H9 (cell line): Measurements from ENCODE around the gene DLG2. TPM values are rescaled to one million over a fixed set of nuclear protein-coding genes. Genes with fewer than 3 reads are reported as not detected.
A peak's percentile ranks its signal among the peaks of the same experiment; 100 is the strongest.

ENCODE experiments used
- DNase-seq: peaks from one replicate; pipeline ENCODE4 v3.0.0-alpha.2; 2017
- H2AFZ ChIP-seq: one replicate; pipeline ENCODE4 v1.6.1; 2013; ENCODE audit warnings: mild to moderate bottlenecking, low read length, control low read depth, moderate library complexity
- H2AK5ac ChIP-seq: 2 replicates; pipeline ENCODE4 v1.6.1; 2013; ENCODE audit warnings: low read length, control low read depth, mixed read lengths; ENCODE audit not compliant: insufficient read length
- H2BK120ac ChIP-seq: one replicate; pipeline ENCODE4 v1.6.1; 2013; ENCODE audit warnings: low read depth, mild to moderate bottlenecking, low read length, control low read depth, inconsistent platforms; ENCODE audit not compliant: poor library complexity, severe bottlenecking
- H2BK12ac ChIP-seq: 2 replicates; pipeline ENCODE4 v1.6.1; 2013; ENCODE audit warnings: low read length, control low read depth, mixed read lengths, low read depth; ENCODE audit not compliant: insufficient read length
- H2BK15ac ChIP-seq: 2 replicates; pipeline ENCODE4 v1.6.1; 2013; ENCODE audit warnings: low read depth, low read length, control low read depth
- H2BK20ac ChIP-seq: one replicate; pipeline ENCODE4 v1.6.1; 2013; ENCODE audit warnings: low read depth, mild to moderate bottlenecking, low read length, control low read depth, inconsistent platforms; ENCODE audit not compliant: poor library complexity, severe bottlenecking
- H2BK5ac ChIP-seq: 2 replicates; pipeline ENCODE4 v1.6.1; 2013; ENCODE audit warnings: low read length, control low read depth, mixed read lengths; ENCODE audit not compliant: insufficient read length
- H3K14ac ChIP-seq: 2 replicates; pipeline ENCODE4 v1.6.1; 2013; ENCODE audit warnings: low read length, control low read depth; ENCODE audit not compliant: insufficient read depth
- H3K18ac ChIP-seq: 2 replicates; pipeline ENCODE4 v1.6.1; 2013; ENCODE audit warnings: low read depth, mild to moderate bottlenecking, mixed read lengths, low read length, control low read depth; ENCODE audit not compliant: insufficient read length
- H3K23ac ChIP-seq: 2 replicates; pipeline ENCODE4 v1.6.1; 2013; ENCODE audit warnings: low read length, control low read depth, mixed read lengths, low read depth; ENCODE audit not compliant: insufficient read length
- H3K23me2 ChIP-seq: 2 replicates; pipeline ENCODE4 v1.6.1; 2013; ENCODE audit warnings: low read depth, mild to moderate bottlenecking, mixed read lengths, low read length, control low read depth; ENCODE audit not compliant: insufficient read length, poor library complexity, severe bottlenecking
- H3K27ac ChIP-seq: 2 replicates; pipeline ENCODE4 v1.5.1; 2013; ENCODE audit warnings: low read length, control low read depth, mixed read lengths, low read depth; ENCODE audit not compliant: insufficient read length
- H3K27me3 ChIP-seq: 2 replicates; pipeline ENCODE4 v1.6.1; 2013; ENCODE audit warnings: low read length, control low read depth, inconsistent platforms; ENCODE audit not compliant: insufficient read depth
- H3K4ac ChIP-seq: 2 replicates; pipeline ENCODE4 v1.6.1; 2013; ENCODE audit warnings: low read depth, mild to moderate bottlenecking, control low read depth, inconsistent platforms, low read length, moderate library complexity
- H3K4me1 ChIP-seq: 2 replicates; pipeline ENCODE4 v1.6.1; 2013; ENCODE audit warnings: low read length, control low read depth, inconsistent platforms; ENCODE audit not compliant: insufficient read depth
- H3K4me2 ChIP-seq: 2 replicates; pipeline ENCODE4 v1.6.1; 2013; ENCODE audit warnings: low read length, control low read depth, mixed read lengths; ENCODE audit not compliant: insufficient read length, insufficient read depth
- H3K56ac ChIP-seq: 2 replicates; pipeline ENCODE4 v1.6.1; 2013; ENCODE audit warnings: low read depth, mild to moderate bottlenecking, mixed read lengths, low read length, control low read depth; ENCODE audit not compliant: insufficient read length
- H3K79me1 ChIP-seq: 2 replicates; pipeline ENCODE4 v1.6.1; 2013; ENCODE audit warnings: low read depth, mild to moderate bottlenecking, moderate library complexity, low read length, control low read depth, inconsistent platforms; ENCODE audit not compliant: insufficient read depth, poor library complexity, severe bottlenecking
- H3K79me2 ChIP-seq: 2 replicates; pipeline ENCODE4 v1.6.1; 2013; ENCODE audit warnings: low read length, control low read depth, inconsistent platforms; ENCODE audit not compliant: insufficient read depth
- H3K9ac ChIP-seq: 2 replicates; pipeline ENCODE4 v1.6.1; 2013; ENCODE audit warnings: low read length, control low read depth, mixed read lengths; ENCODE audit not compliant: insufficient read length; ENCODE audit errors: extremely low read depth
- H3K9me3 ChIP-seq: one replicate; pipeline ENCODE4 v1.6.1; 2013; ENCODE audit warnings: low read depth, low read length, inconsistent platforms; ENCODE audit not compliant: control insufficient read depth
- H3T11ph ChIP-seq: one replicate; pipeline ENCODE4 v1.6.1; 2013; ENCODE audit warnings: mild to moderate bottlenecking, low read length, control low read depth, inconsistent platforms
- H4K20me1 ChIP-seq: one replicate; pipeline ENCODE4 v1.6.1; 2013; ENCODE audit not compliant: control insufficient read depth, insufficient read length, insufficient read depth
- H4K5ac ChIP-seq: 2 replicates; pipeline ENCODE4 v1.6.1; 2013; ENCODE audit warnings: low read depth, mild to moderate bottlenecking, mixed read lengths, low read length, control low read depth; ENCODE audit not compliant: insufficient read length
- H4K8ac ChIP-seq: replicated peaks from 2 replicates; pipeline ENCODE4 v1.6.1; 2013; ENCODE audit warnings: low read length, control low read depth, mixed read lengths, low read depth; ENCODE audit not compliant: insufficient read length
- H4K91ac ChIP-seq: 2 replicates; pipeline ENCODE4 v1.6.1; 2013; ENCODE audit warnings: low read depth, mild to moderate bottlenecking, moderate library complexity, mixed read lengths, low read length, control low read depth; ENCODE audit not compliant: insufficient read length
- H3K27ac Mint-ChIP-seq, 3 experiments: 2 replicates in 2 of 3; 3 replicates in 1 of 3; pipeline ENCODE4 v1.8.0; 2020 to 2021; ENCODE audit warnings: mixed read lengths in 3 of 3, mild to moderate bottlenecking in 1 of 3, moderate library complexity in 1 of 3
- H3K27me3 Mint-ChIP-seq: 2 replicates; pipeline ENCODE4 v1.8.0; 2021; ENCODE audit warnings: low read depth, mild to moderate bottlenecking, moderate library complexity, mixed read lengths
- H3K36me3 Mint-ChIP-seq, 3 experiments: 2 replicates in 2 of 3; 3 replicates in 1 of 3; pipeline ENCODE4 v1.8.0; 2020 to 2021; ENCODE audit warnings: low read depth in 3 of 3, mixed read lengths in 3 of 3; ENCODE audit not compliant: insufficient read depth in 1 of 3
- H3K4me1 Mint-ChIP-seq, 2 experiments: 2 replicates each; pipeline ENCODE4 v1.8.0; 2020; ENCODE audit warnings: mixed read lengths in 2 of 2
- H3K4me3 Mint-ChIP-seq, 2 experiments: 2 replicates in 1 of 2; 3 replicates in 1 of 2; pipeline ENCODE4 v1.8.0; 2020 to 2021; ENCODE audit warnings: mild to moderate bottlenecking in 2 of 2, mixed read lengths in 2 of 2, moderate library complexity in 1 of 2
- H3K9me3 Mint-ChIP-seq, 2 experiments: 2 replicates in 1 of 2; 3 replicates in 1 of 2; pipeline ENCODE4 v1.8.0; 2020; ENCODE audit warnings: mild to moderate bottlenecking in 2 of 2, mixed read lengths in 2 of 2, moderate library complexity in 1 of 2
- WGBS: extraction: QIAGEN DNeasy Blood & Tissue Kit; methylation state at CpG from one replicate; pipeline ENCODE4 v1.1.7; 2013; ENCODE audit warnings: missing lambda C conversion rate, low lambda C conversion rate, mixed read lengths; ENCODE audit not compliant: insufficient read length; ENCODE audit errors: extremely low coverage; 5-methylcytosine and 5-hydroxymethylcytosine counted together
- total RNA-seq: library from RNA; stranded (reverse); gene quantifications from 2 replicates; pipeline ENCODE4 v1.2.1, GENCODE V29; 2021
- TF ChIP-seq, protein P1 (sequence below): fragments of 200-600 bp; sonication (generic); conservative IDR thresholded peaks from 3 replicates; pipeline ENCODE4 v1.8.0; 2021; ENCODE audit warnings: antibody characterized with exemption, mild to moderate bottlenecking

The DLG2 gene
- total RNA-seq, 1 experiment from 2014 or later: 8.0 TPM

- Histone ChIP-seq H2AFZ (no peak overlapping the region), H3K9me3 (no peaks in the 10 kb centered on the region), H3K9ac (no peak overlapping the region), H4K5ac (no peak overlapping the region), H2BK5ac (no peak overlapping the region), H3K4ac (no peak overlapping the region), H2BK15ac (no peak overlapping the region), H3K27ac (no peak overlapping the region), H3K27me3 (no peaks in the 10 kb centered on the region), H3K23me2 (no peaks in the 10 kb centered on the region), H4K8ac (no peak overlapping the region), H3K79me1 (no peaks in the 10 kb centered on the region), H2BK20ac (no peak overlapping the region), H4K20me1 (no peaks in the 10 kb centered on the region), H3K18ac (no peak overlapping the region), H3K4me2 (no peak overlapping the region), H3K23ac (no peak overlapping the region), H2BK12ac (no peak overlapping the region), H3K56ac (no peak overlapping the region), H3T11ph (no peak overlapping the region), H3K14ac (no peak overlapping the region), H4K91ac (no peak overlapping the region), H3K4me1 (no peaks in the 10 kb centered on the region), H2BK120ac (no peak overlapping the region), H3K79me2 (no peaks in the 10 kb centered on the region), H2AK5ac (no peak overlapping the region)
- no peak for DNase-seq
- Mint-ChIP-seq H3K9me3 (no peaks in the 10 kb centered on the region), H3K4me3 (no peak overlapping the region), H3K27ac (0 out of 7 replicates have a peak overlapping the region, but pooled peaks of 1 of the 3 experiments have one; percentile 48), H3K27me3 (no peaks in the 10 kb centered on the region), H3K36me3 (no peaks in the 10 kb centered on the region), H3K4me1 (no peaks in the 10 kb centered on the region)
- no CpG with 5 or more reads among the region's 3 CpGs for WGBS
- TF ChIP-seq, protein P1, sequence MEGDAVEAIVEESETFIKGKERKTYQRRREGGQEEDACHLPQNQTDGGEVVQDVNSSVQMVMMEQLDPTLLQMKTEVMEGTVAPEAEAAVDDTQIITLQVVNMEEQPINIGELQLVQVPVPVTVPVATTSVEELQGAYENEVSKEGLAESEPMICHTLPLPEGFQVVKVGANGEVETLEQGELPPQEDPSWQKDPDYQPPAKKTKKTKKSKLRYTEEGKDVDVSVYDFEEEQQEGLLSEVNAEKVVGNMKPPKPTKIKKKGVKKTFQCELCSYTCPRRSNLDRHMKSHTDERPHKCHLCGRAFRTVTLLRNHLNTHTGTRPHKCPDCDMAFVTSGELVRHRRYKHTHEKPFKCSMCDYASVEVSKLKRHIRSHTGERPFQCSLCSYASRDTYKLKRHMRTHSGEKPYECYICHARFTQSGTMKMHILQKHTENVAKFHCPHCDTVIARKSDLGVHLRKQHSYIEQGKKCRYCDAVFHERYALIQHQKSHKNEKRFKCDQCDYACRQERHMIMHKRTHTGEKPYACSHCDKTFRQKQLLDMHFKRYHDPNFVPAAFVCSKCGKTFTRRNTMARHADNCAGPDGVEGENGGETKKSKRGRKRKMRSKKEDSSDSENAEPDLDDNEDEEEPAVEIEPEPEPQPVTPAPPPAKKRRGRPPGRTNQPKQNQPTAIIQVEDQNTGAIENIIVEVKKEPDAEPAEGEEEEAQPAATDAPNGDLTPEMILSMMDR: no peak
Measured at GRCh38 chr11:84799112-84799511, 828.0 kb downstream of the DLG2 start.
